K562 (cell line): ENCODE data around the gene GBA3. TPM values are rescaled to one million over a fixed set of nuclear protein-coding genes. Genes with fewer than 3 reads are reported as not detected.

Experiments used
- ATAC-seq: fragments of 200-7000 bp; cut with Tn5 transposase; 3 replicates; pipeline ENCODE4 v1.9.1; 2020; ENCODE audit warnings: moderate library complexity
- BruUV-seq: library from RNA; stranded (reverse); fragments of 400-500 nt; replicated peaks from 2 replicates; lab custom pipeline; 2021; lab: Mats Ljungman, UMichigan
- CTCF ChIA-PET: fragments of 300-600 bp; formaldehyde crosslinking; extraction: SDS; loops from one replicate; lab custom pipeline; 2021; ENCODE audit warnings: low intra/inter-chr PET ratio; lab: Yijun Ruan, JAX
- POLR2A ChIA-PET: fragments of 300-600, 350-650 bp; sonication (Branson Sonifier 250); formaldehyde crosslinking; extraction: SDS; loops from one replicate; lab custom pipeline; 2021; ENCODE audit warnings: antibody characterized with exemption, inconsistent platforms; lab: Yijun Ruan, JAX
- DNase-seq, 4 experiments: peaks; one replicate each; pipeline versions ENCODE4 v3.0.0 to v3.0.0-alpha.2; 2011 to 2018; ENCODE audit warnings: low spot score in 3 of 4, mixed read lengths in 3 of 4; ENCODE audit errors: extremely low read depth in 1 of 4
- FAIRE-seq: peaks from 2 replicates; lab custom pipeline; 2011; peaks lifted over from hg19 to GRCh38; lab: Jason Lieb, UNC
- H2AFZ ChIP-seq: 2 replicates; pipeline ENCODE4 v1.6.0; 2011; ENCODE audit warnings: low read depth, low read length, control low read depth, inconsistent platforms
- H3K27ac ChIP-seq: fragments of 200-600 bp; 3 replicates; pipeline ENCODE4 v1.8.0; 2011; ENCODE audit warnings: low read depth, mild to moderate bottlenecking, control low read depth, inconsistent platforms, low read length, moderate library complexity, mixed read lengths; ENCODE audit errors: extremely low read depth
- H3K27me3 ChIP-seq, 2 experiments: fragments of 300-600 bp in 1 of 2; 2 replicates in 1 of 2; 3 replicates in 1 of 2; pipeline versions ENCODE4 v1.6.0 to v1.8.0; 2011; ENCODE audit warnings: inconsistent platforms in 2 of 2, low read length in 2 of 2, mild to moderate bottlenecking in 1 of 2, mixed read lengths in 1 of 2, moderate library complexity in 1 of 2; ENCODE audit not compliant: control insufficient read depth in 2 of 2, insufficient read depth in 2 of 2
- H3K36me3 ChIP-seq: fragments of 300-600 bp; 3 replicates; pipeline ENCODE4 v1.8.0; 2011; ENCODE audit warnings: mild to moderate bottlenecking, low read length, inconsistent platforms; ENCODE audit not compliant: control insufficient read depth, insufficient read depth
- H3K4me1 ChIP-seq, 2 experiments: fragments of 200-600 bp in 1 of 2; replicated peaks in 1 of 2; 2 replicates in 1 of 2; 3 replicates in 1 of 2; pipeline versions ENCODE4 v1.5.1 to v1.8.0; 2011; ENCODE audit warnings: inconsistent platforms in 2 of 2, low read length in 2 of 2, mild to moderate bottlenecking in 1 of 2, mixed read lengths in 1 of 2, moderate library complexity in 1 of 2; ENCODE audit not compliant: control insufficient read depth in 2 of 2, insufficient read depth in 2 of 2
- H3K4me2 ChIP-seq: 2 replicates; pipeline ENCODE4 v1.6.1; 2011; ENCODE audit warnings: low read length, control low read depth, inconsistent platforms, mixed read lengths; ENCODE audit not compliant: insufficient read depth
- H3K4me3 ChIP-seq: fragments of 200-600 bp; sonication (generic), shearing (Covaris generic); 2 replicates; pipeline ENCODE4 v1.5.1; 2016; ENCODE audit warnings: control low read depth, inconsistent platforms
- H3K79me2 ChIP-seq: fragments of 200-600 bp; 3 replicates; pipeline ENCODE4 v1.8.0; 2011; ENCODE audit warnings: low read length, inconsistent platforms; ENCODE audit not compliant: control insufficient read depth, insufficient read depth
- H3K9ac ChIP-seq, 2 experiments: 2 replicates each; pipeline versions ENCODE4 v1.6.0 to v1.6.1; 2011; ENCODE audit warnings: low read depth in 2 of 2, low read length in 2 of 2, control low read depth in 1 of 2, inconsistent platforms in 1 of 2, mild to moderate bottlenecking in 1 of 2, mixed read lengths in 1 of 2; ENCODE audit not compliant: insufficient read depth in 1 of 2
- H3K9me1 ChIP-seq: one replicate; pipeline ENCODE4 v1.6.0; 2011; ENCODE audit warnings: inconsistent platforms, mild to moderate bottlenecking, low read length, moderate library complexity; ENCODE audit not compliant: control insufficient read depth, insufficient read depth
- H3K9me3 ChIP-seq: replicated peaks from 2 replicates; pipeline ENCODE4 v1.5.1; 2011; ENCODE audit warnings: low read depth, low read length, inconsistent platforms; ENCODE audit not compliant: control insufficient read depth, insufficient read depth
- H4K20me1 ChIP-seq: replicated peaks from 2 replicates; pipeline ENCODE4 v1.6.1; 2011; ENCODE audit warnings: low read length, inconsistent platforms, mixed read lengths; ENCODE audit not compliant: control insufficient read depth, insufficient read depth
- CHD1 ChIP-seq: fragments of 200-600 bp; sonication (generic); IDR thresholded peaks from one replicate; pipeline ENCODE4 v1.6.1; 2012; ENCODE audit warnings: mild to moderate bottlenecking, moderate library complexity, low read length, inconsistent platforms
- HMG20B ChIP-seq: fragments of 250-450 bp; sonication (Bioruptor Pico); IDR thresholded peaks from 2 replicates; pipeline ENCODE4 v1.5.0; 2021; ENCODE audit warnings: mild to moderate bottlenecking
- ZEB2 ChIP-seq: fragments of 450-650 bp; IDR thresholded peaks from 2 replicates; pipeline ENCODE4 v1.6.1; 2016
- WGBS: fragments of 100-300 bp; shearing (Covaris generic); methylation state at CpG from one replicate; pipeline ENCODE4 v1.1.6; 2016; ENCODE audit warnings: low coverage, mixed read lengths; ENCODE audit not compliant: insufficient coverage; ENCODE audit errors: missing lambda C conversion rate; 5-methylcytosine and 5-hydroxymethylcytosine counted together
- in situ Hi-C: fragments of 300-500 bp; cut with MboI; formaldehyde crosslinking; loops from 4 replicates; pipeline ENCODE4 v1.15.0; 2018; ENCODE audit warnings: inconsistent platforms, mixed read lengths
- intact Hi-C: fragments of 100-400 bp; cut with micrococcal nuclease; formaldehyde crosslinking; loops from 2 replicates; pipeline ENCODE4 v1.14.2; 2022
- polyA plus RNA-seq, 8 experiments: library from polyadenylated mRNA; depleted of rRNA in 4 of 8; stranded (reverse) in 5 of 8; unstranded in 3 of 8; fragments of >200 nt; fragmentation: Nextera tagmentation in 2 of 8; fragmentation: Illumina TruSeq in 1 of 8; extraction: Ambion mirVana in 2 of 8; extraction: Trizol in 1 of 8; gene quantifications; 2 replicates each; pipeline versions ENCODE4 v1.2.1 to v1.2.3, GENCODE V29; 2011 to 2014; ENCODE audit warnings: inconsistent platforms in 1 of 8, missing spikeins in 1 of 8
- total RNA-seq, 7 experiments: library from RNA; depleted of rRNA in 6 of 7; stranded (reverse); fragments of >200 nt in 6 of 7; fragmentation: Illumina TruSeq in 2 of 7; extraction: Trizol in 2 of 7; gene quantifications; 2 replicates each; pipeline versions ENCODE4 v1.2.1 to v1.2.3, GENCODE V29; 2011 to 2021; ENCODE audit warnings: low replicate concordance in 1 of 7
- TF ChIP-seq, protein P1 (sequence below): fragments of 450-650 bp; IDR thresholded peaks from 2 replicates; pipeline ENCODE4 v1.6.1; 2016; ENCODE audit warnings: borderline replicate concordance

GBA3 gene
- total and polyA plus RNA-seq, 9 of the 15 experiments (the other 6 are each of a cell fraction or from before 2014, with no cell fraction given), result 0.13 to 0.75 (median 0.40) TPM; not detected in 1

DNA sequence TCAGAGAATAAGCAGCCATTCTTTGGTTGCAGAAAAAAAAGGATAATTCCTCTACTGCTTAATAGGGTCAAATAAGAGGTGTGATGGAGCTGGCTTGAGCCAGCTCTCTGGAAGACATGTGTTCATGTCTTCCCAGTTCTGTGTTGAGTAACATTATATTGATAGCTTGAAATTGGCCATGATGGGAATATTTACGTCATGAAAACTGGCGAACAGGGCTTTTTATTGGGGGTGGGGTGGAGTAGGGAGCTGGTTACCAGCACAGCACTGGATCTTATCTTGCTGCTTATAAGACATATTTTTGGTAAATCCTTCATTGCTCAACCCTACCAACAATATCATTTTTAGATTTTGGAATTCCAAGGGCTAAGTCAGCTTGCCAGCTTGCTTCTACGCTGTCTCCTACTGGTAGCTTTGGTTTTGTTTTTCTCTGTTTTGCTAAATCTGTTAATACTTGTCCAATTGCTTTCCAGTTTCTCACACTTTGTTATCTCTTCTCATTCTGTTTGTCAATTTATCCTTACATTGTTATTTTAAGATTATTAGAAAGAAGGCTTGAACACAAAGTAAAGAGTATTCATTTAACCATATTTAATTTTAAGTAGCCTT is 25.3 kb upstream of the GBA3 start:
- Histone ChIP-seq H3K9me3 (no peaks in the 10 kb centered on the region), H3K36me3 (no peaks in the 10 kb centered on the region), H3K9me1 (no peaks in the 10 kb centered on the region), H2AFZ (no peak overlapping the region), H3K27ac (no peak overlapping the region), H3K4me2 (no peak overlapping the region), H3K4me1 (no peaks in the 10 kb centered on the region), H3K9ac (no peak overlapping the region)
- DNase-seq, result no peak
- ATAC-seq, result no peak
- BruUV-seq, result no TSS peak
- no peak for FAIRE-seq
- in situ Hi-C loops (no loop called here), intact Hi-C loops (no loop called here)
- 2% methylated on average over 3 of the region's 3 CpGs for WGBS
- POLR2A ChIA-PET, result interaction anchor here (0.6 to 0.8 kb wide), 2 partner anchors 99 to 291 kb away, joined by 3 to 4 read pairs; no protein-coding TSS in a partner anchor
- no peak for TF ChIP-seq HMG20B (CRISPR knock-in tag)
- TF ChIP-seq, protein P1, sequence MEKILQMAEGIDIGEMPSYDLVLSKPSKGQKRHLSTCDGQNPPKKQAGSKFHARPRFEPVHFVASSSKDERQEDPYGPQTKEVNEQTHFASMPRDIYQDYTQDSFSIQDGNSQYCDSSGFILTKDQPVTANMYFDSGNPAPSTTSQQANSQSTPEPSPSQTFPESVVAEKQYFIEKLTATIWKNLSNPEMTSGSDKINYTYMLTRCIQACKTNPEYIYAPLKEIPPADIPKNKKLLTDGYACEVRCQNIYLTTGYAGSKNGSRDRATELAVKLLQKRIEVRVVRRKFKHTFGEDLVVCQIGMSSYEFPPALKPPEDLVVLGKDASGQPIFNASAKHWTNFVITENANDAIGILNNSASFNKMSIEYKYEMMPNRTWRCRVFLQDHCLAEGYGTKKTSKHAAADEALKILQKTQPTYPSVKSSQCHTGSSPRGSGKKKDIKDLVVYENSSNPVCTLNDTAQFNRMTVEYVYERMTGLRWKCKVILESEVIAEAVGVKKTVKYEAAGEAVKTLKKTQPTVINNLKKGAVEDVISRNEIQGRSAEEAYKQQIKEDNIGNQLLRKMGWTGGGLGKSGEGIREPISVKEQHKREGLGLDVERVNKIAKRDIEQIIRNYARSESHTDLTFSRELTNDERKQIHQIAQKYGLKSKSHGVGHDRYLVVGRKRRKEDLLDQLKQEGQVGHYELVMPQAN, result no peak
- TF ChIP-seq ZEB2, result no peak
- no peak for TF ChIP-seq CHD1
- TF ChIP-seq, all 486 proteins: peak for 0
- Histone ChIP-seq H3K4me3 (no peak overlapping the region), H4K20me1 (no peaks in the 10 kb centered on the region), H3K27me3 (no peaks in the 10 kb centered on the region), H3K79me2 (no peaks in the 10 kb centered on the region)
- CTCF ChIA-PET, result no interaction called here
